ENCODE measurements around the gene SLC44A2. TPM values are rescaled to one million over a fixed set of nuclear protein-coding genes. Genes with fewer than 3 reads are reported as not detected.
"Not testable (repeated sequence)": the region's sequence is repeated elsewhere in the genome, so short reads cannot be mapped to it uniquely, and the experiment has no call there.

The SLC44A2 gene
- total RNA-seq, 1 donor from 2014 or later: 84.8 TPM

DNA sequence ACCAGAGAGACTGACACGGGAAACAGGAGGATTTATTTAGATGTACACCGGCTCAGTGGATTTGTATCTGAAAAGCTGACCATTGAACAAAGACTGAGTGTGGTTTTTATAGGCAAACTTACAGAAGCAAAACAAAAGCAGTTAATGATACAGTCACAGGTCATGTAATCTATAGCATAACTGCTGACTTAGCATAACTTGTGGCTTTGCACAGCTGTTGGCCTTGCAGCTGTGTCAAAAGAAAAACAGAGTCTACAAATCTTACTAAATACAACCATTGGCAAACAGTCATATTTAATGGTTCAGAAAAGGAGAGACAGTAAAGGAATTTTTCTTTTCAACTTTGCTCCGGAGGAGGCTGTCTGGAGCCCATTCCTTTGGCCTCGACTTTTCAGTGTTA is 26.5 kb downstream of the SLC44A2 start:
- DNase-seq: peak; percentile 57

DNA sequence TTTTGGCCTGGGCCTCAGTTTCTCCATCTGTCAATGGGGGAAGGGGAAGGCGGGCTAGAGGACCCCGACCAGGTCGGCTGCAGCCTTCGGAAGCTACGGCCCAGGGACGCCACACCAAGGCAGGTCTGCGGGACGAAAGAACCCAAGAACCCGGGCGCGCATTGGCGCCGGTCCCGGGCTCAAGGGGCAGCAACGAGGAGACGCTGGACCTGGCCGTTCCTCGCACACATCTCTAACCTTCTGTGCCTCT is 28.1 kb downstream of the SLC44A2 start:
- no peak for DNase-seq

GRCh38 chr19:10653732-10654609 is 28.6 kb downstream of the SLC44A2 start, which contains the start of gene ILF3:
ILF3 (plus strand) TSS chr19:10654346; CDS start chr19:10670606, 16,260 bp downstream.
- peak; percentile 100 for DNase-seq

- peak; percentile 75 for DNase-seq
Observed at GRCh38 chr19:10654610-10655456, 29.5 kb downstream of the SLC44A2 start.

DNA sequence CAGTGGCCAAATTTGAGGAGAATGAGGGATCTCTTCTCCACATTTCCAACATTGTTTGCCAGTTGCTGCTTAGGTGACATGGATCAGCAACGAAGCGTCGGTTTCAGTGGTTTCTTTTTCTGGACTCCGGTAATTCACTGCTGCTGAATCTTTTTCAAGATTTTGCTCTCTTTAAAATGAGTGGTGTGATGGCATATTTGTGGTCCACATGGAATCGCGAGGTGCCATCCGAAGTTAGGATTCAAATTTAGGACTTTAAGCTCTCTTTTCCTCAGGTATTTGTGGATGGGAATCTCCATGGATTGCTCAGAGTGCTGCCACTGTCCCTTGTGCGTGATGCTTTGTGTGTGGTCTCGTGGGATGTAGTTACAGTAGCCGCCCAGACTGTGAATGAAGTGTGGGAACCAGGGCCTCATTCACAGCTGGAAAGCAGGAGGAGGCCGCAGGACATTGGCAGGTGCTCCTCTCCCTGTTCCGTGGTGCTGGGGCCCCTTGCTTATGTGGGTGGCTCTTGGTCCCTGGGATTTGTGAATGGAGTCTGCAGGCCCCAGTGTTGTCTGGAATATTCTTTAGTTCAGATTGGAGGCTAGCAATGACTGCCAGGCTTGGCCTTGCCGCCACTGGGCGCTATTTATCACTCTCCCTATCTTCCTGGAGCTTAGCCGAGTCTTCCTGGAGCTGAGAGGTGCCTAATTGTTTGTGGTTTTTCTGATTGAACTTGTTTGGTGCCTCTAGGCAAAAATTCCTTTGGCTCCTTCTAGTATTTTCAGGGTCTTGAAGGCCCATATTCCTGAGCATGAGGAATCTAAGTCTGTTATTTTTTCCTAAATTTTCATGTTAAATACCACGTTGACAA is 30.3 kb downstream of the SLC44A2 start:
- peak; percentile 37 for DNase-seq

- no peak for DNase-seq
Observed at GRCh38 chr19:10660346-10660745, 35.0 kb downstream of the SLC44A2 start.

DNA sequence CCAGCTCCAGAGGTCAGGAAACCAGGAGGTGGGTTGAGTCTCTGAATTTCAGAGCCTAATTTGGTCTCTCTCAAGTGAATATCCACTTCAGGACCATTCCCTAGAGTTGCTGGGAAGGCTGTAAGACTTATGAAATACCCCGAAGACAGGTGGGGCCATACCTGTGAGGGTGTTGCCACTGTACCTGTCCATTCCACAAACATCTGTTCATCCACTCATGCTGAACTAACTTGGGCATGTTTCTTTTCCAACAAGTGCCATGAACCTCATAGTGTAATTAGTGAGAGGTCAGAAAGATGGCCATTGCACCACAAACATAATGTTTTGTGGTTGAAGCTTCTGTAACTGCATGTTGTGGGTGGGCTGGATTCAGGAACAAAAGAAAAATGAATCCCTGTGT is 36.6 kb downstream of the SLC44A2 start:
- no peak for DNase-seq

DNA sequence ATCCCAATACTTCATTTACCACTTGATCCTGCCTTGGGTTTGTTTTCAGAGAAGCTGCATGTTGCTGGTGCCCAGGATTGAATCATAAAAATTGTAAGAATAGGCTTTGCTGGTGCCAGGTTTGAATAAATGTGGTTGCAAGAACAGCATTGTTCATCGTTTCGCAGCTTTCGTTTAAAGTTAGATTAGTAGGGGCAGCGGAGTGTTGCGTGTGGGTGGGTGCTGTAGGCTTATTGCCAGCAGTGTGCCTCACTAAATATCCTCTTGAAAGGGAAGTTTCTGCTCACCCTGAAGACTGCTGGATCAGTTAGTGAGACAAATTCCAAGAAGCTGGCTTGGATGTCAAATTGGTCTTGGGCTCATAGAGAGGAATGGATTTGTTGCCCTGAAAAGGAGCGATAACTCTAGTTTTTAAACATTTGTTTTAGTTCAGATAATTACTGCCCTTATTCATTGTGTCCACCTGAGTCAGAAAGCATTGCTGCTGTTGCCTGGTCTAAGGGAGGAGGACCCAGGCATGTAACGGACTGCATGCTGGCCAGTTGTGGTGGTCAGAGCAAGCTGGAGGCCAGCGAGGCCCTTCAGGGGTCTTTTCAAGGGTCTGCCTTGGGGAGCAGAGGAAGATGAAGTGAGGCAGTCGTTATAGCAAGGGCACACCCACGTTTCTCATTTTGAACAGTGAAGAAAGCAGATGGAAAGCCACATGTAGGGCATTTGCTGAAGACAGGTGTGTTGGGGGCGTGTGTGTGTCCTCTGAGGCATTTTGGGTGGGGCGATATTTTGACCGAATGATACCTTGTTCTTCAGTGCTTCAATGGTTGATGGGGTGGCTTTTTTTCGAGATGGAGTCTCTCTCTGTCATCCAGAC is 37.3 kb downstream of the SLC44A2 start:
- no peak for DNase-seq

GRCh38 chr19:10663252-10663563 is 37.9 kb downstream of the SLC44A2 start:
- DNase-seq: not testable (repeated sequence)

DNA sequence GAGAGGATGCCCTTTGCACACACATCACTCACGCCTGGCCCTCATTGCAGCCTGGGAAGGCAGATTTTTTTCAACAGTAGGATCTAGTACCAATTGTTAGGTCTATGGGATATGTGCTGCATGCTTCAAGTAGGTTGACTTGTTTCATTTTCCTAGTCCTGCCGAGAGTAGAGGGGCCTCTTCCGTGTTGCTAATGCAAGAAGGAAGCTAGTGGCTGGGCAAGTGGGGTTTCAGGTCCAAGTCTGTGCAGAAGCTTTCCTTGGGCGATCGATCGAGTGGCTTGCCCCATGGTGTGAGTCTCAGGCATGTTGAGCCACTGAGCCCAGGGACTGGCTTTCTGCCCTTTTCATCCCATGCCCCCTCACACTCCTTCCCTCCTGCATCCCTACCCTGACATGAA is 42.5 kb downstream of the SLC44A2 start:
- DNase-seq: no peak

GRCh38 chr19:10669246-10669645 is 43.9 kb downstream of the SLC44A2 start:
- no peak for DNase-seq

DNA sequence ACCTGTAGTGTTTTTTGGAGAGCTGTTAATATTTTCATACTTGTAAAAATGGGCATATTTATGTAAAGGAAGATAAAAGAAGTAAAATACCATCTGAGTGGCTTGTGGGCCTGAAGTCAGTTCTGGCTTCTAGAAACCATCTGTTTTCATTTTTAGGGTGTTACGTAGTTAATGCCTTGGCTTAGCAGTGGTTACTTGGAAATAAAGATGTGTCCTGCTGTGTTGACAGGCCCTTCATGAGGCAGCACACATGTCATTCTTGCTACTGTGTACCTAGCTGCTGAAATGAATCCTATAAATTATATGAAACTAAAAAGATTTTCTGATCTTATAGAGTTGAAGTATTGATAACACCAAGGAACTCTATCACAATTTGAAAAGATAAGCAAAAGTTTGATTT is 44.8 kb downstream of the SLC44A2 start:
- no peak for DNase-seq

- no peak for DNase-seq
Observed at GRCh38 chr19:10670876-10671804, 45.8 kb downstream of the SLC44A2 start.

DNA sequence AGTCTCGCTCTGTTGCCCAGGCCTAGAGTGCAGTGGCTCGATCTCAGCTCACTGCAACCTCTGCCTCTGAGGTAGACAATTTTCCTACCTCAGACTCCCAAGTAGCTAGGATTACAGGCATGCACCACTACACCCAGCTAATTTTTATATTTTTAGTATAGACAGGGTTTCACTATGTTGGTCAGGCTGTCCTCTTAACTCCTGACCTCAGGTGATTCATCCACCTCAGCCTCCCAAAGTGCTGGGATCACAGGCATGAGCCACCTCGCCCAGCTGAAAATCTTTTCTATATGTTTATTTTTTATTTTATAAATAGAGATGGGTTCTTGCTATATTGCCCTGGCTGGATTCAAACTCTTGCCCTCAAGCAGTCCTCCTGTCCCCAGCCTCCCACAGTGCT is 46.6 kb downstream of the SLC44A2 start:
- DNase-seq: not testable (repeated sequence)

GRCh38 chr19:10675214-10675613 is 49.9 kb downstream of the SLC44A2 start:
- DNase-seq: not testable (repeated sequence)

DNA sequence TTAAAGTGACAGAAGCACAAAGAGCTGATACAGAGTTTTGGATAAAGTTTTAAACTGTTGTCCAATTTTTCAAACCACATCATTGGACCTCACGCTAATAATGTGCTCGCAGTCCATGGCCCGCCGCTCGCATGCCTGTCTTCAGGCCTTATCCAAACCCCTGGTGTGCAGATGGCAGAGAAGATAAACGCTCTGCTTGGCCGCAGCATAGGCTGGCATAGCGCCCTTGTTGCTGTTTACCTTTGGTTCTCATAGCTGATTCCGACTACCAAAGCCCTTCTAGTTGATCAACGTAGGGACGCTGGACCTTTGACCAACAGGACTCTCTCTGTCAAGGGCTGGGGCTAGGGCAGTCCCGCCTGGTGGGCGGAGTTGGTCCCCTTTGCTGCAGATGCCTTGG is 52.4 kb downstream of the SLC44A2 start:
- DNase-seq: no peak

DNA sequence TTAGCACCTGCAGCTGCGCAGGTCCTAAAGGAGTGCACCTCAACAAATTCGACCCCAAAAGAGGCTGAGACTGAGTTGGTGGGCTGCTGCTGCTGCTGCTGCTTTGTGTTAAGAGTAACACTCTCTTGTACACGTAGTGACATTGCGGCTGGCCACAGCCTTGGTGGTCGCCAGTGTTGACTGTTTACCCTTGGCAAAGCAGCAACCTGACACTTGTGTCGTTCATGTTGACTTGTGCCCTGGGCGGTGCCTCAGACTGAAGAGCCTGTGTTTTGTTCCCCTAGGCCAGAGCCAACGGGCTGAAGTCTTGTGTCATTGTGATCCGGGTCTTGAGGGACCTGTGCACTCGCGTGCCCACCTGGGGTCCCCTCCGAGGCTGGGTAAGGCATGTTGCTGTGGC is 53.5 kb downstream of the SLC44A2 start:
- DNase-seq: no peak

- no peak for DNase-seq
Observed at GRCh38 chr19:10679743-10680142, 54.4 kb downstream of the SLC44A2 start.

DNA sequence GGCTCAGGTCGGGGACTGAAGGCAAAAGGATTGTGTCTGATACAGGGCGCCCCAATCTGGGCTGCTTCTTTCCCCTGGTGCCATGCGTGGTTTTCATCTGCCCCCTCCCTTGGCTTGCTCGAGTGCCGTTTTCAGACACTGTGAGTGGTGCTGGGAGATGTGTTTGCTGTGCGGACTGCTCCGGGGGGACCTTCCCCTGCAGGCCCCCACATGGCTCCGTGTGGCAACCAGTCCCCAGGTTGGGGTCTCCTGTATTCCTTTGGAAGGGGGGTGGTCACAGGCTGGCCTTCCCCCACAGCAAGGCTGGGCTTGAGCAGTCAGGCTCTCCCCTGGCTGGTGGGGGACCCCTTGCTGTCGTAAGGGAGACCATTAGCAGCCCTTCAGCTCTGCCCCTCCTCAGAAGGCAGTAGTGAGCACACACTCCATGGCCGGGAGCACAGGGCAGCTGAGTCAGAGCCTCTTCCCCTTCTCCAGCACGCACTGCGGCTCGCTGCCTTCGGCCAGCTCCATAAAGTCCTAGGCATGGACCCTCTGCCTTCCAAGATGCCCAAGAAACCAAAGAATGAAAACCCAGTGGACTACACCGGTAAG is 55.3 kb downstream of the SLC44A2 start:
- no peak for DNase-seq

- DNase-seq: no peak
Observed at GRCh38 chr19:10681658-10682057, 56.3 kb downstream of the SLC44A2 start.
